Measurements from ENCODE around the gene PKP4.

PKP4 gene

DNA sequence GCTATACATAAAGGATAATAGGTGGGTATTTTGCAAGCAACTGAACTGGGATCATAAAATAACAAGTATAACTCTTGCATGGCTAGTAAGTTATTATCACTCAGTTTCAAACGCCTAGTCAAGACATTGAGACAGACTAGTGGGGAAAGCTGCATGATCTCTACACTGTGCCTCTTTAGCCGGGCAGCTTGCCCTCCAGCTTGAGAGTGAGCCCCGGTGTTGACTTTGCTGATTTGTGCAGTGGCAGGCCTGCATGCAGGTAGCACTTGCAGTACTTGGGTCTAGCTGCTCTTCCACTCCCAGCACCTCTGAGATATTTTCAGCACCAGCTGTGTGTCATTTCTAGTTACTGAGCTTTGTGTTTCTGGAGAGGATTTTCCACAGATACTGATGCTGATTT lies 219.5 kb downstream of the PKP4 start:
- H3K4me1 ChIP-seq (ENCODE audit: insufficient read depth, low read length) = no peaks in the 10 kb centered on the region
- no peak for DNase-seq
- TF ChIP-seq, protein P1, sequence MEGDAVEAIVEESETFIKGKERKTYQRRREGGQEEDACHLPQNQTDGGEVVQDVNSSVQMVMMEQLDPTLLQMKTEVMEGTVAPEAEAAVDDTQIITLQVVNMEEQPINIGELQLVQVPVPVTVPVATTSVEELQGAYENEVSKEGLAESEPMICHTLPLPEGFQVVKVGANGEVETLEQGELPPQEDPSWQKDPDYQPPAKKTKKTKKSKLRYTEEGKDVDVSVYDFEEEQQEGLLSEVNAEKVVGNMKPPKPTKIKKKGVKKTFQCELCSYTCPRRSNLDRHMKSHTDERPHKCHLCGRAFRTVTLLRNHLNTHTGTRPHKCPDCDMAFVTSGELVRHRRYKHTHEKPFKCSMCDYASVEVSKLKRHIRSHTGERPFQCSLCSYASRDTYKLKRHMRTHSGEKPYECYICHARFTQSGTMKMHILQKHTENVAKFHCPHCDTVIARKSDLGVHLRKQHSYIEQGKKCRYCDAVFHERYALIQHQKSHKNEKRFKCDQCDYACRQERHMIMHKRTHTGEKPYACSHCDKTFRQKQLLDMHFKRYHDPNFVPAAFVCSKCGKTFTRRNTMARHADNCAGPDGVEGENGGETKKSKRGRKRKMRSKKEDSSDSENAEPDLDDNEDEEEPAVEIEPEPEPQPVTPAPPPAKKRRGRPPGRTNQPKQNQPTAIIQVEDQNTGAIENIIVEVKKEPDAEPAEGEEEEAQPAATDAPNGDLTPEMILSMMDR (IDR thresholded peaks at IDR 0.05; ENCODE audit: borderline replicate concordance, extremely low read depth, low read length, poor library complexity, severe bottlenecking) = no peak
- TF ChIP-seq EZH2 (IDR thresholded peaks at IDR 0.05; ENCODE audit: borderline replicate concordance, low read depth, low read length, severe bottlenecking) = no peak
- H3K27ac ChIP-seq (ENCODE audit: low read length) = no peak overlapping the region
- H3K27me3 ChIP-seq (ENCODE audit: insufficient read depth, low read length, poor library complexity) = no peaks in the 10 kb centered on the region
- H3K9ac ChIP-seq (ENCODE audit: low read depth, low read length) = no peak overlapping the region
- no peak overlapping the region for H3K4me3 ChIP-seq (ENCODE audit: low read depth in 1 of 2, low read length in 2 of 2)
- H3K36me3 ChIP-seq (ENCODE audit: insufficient read depth, low read length) = peaks cover 67% of the 10 kb centered on the region
- no peak overlapping the region for H3K4me2 ChIP-seq (ENCODE audit: insufficient read depth, low read length)
- H4K20me1 ChIP-seq (ENCODE audit: insufficient read depth, low read length) = no peaks in the 10 kb centered on the region
- no peaks in the 10 kb centered on the region for H3K9me3 ChIP-seq (ENCODE audit: insufficient read depth, low read length, severe bottlenecking)
- H2AFZ ChIP-seq (ENCODE audit: low read depth, low read length) = no peak overlapping the region
- ATAC-seq (ENCODE audit: insufficient read depth, low read depth) = no peak
- H3K79me2 ChIP-seq (ENCODE audit: insufficient read depth, low read length) = no peaks in the 10 kb centered on the region

DNA sequence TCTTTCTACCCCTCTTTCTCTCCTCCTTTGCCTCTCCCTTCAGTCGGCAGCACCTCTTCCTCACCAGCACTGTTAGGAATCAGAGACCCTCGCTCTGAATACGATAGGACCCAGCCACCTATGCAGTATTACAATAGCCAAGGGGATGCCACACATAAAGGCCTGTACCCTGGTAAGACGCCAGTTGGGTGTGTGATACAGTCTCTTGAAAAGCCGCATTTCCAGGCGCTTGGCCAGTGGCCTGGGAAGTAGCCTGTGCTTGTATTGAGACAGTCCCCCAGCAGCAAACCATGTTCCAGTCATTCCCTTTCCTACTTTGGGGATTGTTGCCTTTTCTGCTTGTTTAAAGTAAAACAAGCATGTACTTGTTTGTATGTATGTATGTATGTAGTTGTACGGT lies 219.9 kb downstream of the PKP4 start:
- peaks cover 67% of the 10 kb centered on the region for H3K36me3 ChIP-seq (ENCODE audit: insufficient read depth, low read length)

DNA sequence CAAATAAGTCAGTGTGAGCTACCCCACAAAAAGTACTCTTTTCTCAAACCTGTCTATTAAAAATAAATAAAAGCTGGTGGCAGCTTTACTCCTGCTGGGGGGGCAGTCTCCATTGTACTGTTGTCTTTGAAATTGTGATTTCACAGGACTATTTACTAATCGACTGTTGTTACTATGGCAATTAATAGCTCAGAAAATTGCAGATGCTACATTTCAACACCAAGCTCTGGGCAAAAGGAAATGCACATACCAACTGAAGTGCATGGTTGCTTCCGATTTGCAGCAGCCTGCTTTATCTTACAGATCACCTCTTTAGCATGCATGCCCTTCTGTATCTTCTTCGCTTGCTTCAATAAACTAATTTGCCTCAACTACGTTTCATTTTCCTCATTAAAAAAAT lies 220.8 kb downstream of the PKP4 start:
- no peak overlapping the region for H2AFZ ChIP-seq (ENCODE audit: low read depth, low read length)
- no peaks in the 10 kb centered on the region for H3K27me3 ChIP-seq (ENCODE audit: insufficient read depth, low read length, poor library complexity)
- peaks cover 63% of the 10 kb centered on the region for H3K36me3 ChIP-seq (ENCODE audit: insufficient read depth, low read length)
- ATAC-seq (ENCODE audit: insufficient read depth, low read depth) (no peak), DNase-seq (no peak)
- no peaks in the 10 kb centered on the region for H3K79me2 ChIP-seq (ENCODE audit: insufficient read depth, low read length)
- H3K4me3 ChIP-seq (ENCODE audit: low read depth in 1 of 2, low read length in 2 of 2) = no peak overlapping the region
- TF ChIP-seq, protein P1 (IDR thresholded peaks at IDR 0.05; ENCODE audit: borderline replicate concordance, extremely low read depth, low read length, poor library complexity, severe bottlenecking) = no peak
- no peak for TF ChIP-seq EZH2 (IDR thresholded peaks at IDR 0.05; ENCODE audit: borderline replicate concordance, low read depth, low read length, severe bottlenecking)
- H3K9me3 ChIP-seq (ENCODE audit: insufficient read depth, low read length, severe bottlenecking) = no peaks in the 10 kb centered on the region
- no peaks in the 10 kb centered on the region for H4K20me1 ChIP-seq (ENCODE audit: insufficient read depth, low read length)
- H3K27ac ChIP-seq (ENCODE audit: low read length) = no peak overlapping the region
- H3K9ac ChIP-seq (ENCODE audit: low read depth, low read length) = no peak overlapping the region
- no peak overlapping the region for H3K4me2 ChIP-seq (ENCODE audit: insufficient read depth, low read length)
- no peaks in the 10 kb centered on the region for H3K4me1 ChIP-seq (ENCODE audit: insufficient read depth, low read length)

More for the DNA sequence above, 219.9 kb downstream of the PKP4 start:
- Histone ChIP-seq H3K4me1 (ENCODE audit: insufficient read depth, low read length) (no peaks in the 10 kb centered on the region), H3K79me2 (ENCODE audit: insufficient read depth, low read length) (no peaks in the 10 kb centered on the region), H3K9ac (ENCODE audit: low read depth, low read length) (no peak overlapping the region), H3K27me3 (ENCODE audit: insufficient read depth, low read length, poor library complexity) (no peaks in the 10 kb centered on the region), H3K4me3 (ENCODE audit: low read depth in 1 of 2, low read length in 2 of 2) (no peak overlapping the region), H3K4me2 (ENCODE audit: insufficient read depth, low read length) (no peak overlapping the region), H3K9me3 (ENCODE audit: insufficient read depth, low read length, severe bottlenecking) (no peaks in the 10 kb centered on the region), H2AFZ (ENCODE audit: low read depth, low read length) (no peak overlapping the region), H3K27ac (ENCODE audit: low read length) (no peak overlapping the region), H4K20me1 (ENCODE audit: insufficient read depth, low read length) (no peaks in the 10 kb centered on the region)
- TF ChIP-seq, protein P1 (IDR thresholded peaks at IDR 0.05; ENCODE audit: borderline replicate concordance, extremely low read depth, low read length, poor library complexity, severe bottlenecking) = no peak
- TF ChIP-seq EZH2 (IDR thresholded peaks at IDR 0.05; ENCODE audit: borderline replicate concordance, low read depth, low read length, severe bottlenecking) = no peak
- ATAC-seq (ENCODE audit: insufficient read depth, low read depth) (no peak), DNase-seq (no peak)

DNA sequence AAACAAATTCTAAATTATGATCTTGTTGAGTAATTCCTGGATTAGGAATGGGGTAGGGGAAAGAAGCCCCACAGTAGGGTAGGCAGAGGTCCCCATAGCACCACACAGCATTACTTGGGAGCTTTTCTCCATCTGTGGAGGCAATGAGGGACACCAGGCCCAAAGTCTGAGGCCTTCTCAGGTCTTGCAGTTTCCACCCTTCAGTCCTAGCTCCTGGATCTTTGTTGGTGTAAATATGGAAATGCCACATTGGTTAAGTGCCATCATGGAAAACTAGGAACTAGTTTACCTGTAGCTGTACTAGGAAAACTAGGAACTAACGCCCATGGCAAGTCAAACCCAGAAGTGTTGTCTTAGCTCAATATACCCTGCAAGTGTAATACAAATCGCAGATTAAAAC lies 225.1 kb downstream of the PKP4 start:
- no peaks in the 10 kb centered on the region for H4K20me1 ChIP-seq (ENCODE audit: insufficient read depth, low read length)
- no peak overlapping the region for H3K4me2 ChIP-seq (ENCODE audit: insufficient read depth, low read length)
- no peaks in the 10 kb centered on the region for H3K27me3 ChIP-seq (ENCODE audit: insufficient read depth, low read length, poor library complexity)
- no peak for DNase-seq
- no peak overlapping the region for H3K27ac ChIP-seq (ENCODE audit: low read length)
- no peak overlapping the region for H3K4me3 ChIP-seq (ENCODE audit: low read depth in 1 of 2, low read length in 2 of 2)
- ATAC-seq (ENCODE audit: insufficient read depth, low read depth) = no peak
- H3K4me1 ChIP-seq (ENCODE audit: insufficient read depth, low read length) = no peaks in the 10 kb centered on the region
- no peak overlapping the region for H2AFZ ChIP-seq (ENCODE audit: low read depth, low read length)
- TF ChIP-seq EZH2 (IDR thresholded peaks at IDR 0.05; ENCODE audit: borderline replicate concordance, low read depth, low read length, severe bottlenecking) = no peak
- TF ChIP-seq, protein P1 (IDR thresholded peaks at IDR 0.05; ENCODE audit: borderline replicate concordance, extremely low read depth, low read length, poor library complexity, severe bottlenecking) = no peak
- H3K9ac ChIP-seq (ENCODE audit: low read depth, low read length) = no peak overlapping the region
- H3K36me3 ChIP-seq (ENCODE audit: insufficient read depth, low read length) = peaks cover 25% of the 10 kb centered on the region
- H3K9me3 ChIP-seq (ENCODE audit: insufficient read depth, low read length, severe bottlenecking) = no peaks in the 10 kb centered on the region
- no peaks in the 10 kb centered on the region for H3K79me2 ChIP-seq (ENCODE audit: insufficient read depth, low read length)
